Measurements from ENCODE around the gene SLC25A11.

The SLC25A11 gene

DNA sequence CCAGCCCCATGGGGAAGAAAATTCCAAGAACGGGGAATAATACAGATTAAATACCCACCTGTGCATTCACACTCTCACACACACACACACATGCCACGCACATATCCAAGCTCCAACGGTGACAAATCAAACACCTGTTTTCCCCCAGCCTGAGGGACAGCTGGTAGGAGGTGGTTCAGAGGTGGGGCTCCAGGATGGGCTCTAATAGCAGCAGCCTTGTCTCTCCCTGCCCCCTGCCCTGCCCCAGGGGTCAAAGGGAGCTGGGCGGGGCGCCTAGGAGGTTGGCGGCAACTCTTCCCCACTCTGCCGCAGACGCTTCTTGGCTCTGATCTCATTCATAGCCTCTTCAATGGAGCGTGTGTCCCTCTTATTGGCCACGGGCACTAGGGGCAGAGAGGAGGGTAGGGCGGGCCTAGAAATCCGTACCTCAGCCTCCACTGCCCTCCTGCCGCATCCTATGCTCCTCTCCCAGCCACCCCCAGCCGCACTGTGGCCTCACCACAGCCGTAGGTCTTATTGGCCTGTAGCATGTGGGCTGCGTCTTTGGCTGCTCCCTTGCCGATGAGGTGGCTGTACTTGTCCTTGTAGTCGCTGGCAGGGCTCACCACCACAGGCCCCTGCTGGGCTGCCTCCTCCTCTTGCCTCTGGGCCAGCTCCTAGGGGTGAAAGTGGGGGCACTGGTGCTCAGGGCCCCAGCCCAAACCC lies 19.6 kb upstream of the SLC25A11 start:
- ChIA-PET CTCF (no interaction called here), POLR2A (interaction anchor here (1.3 kb wide), 1 partner anchor 19 kb away, joined by 4 read pairs; the partner anchor contains the start of genes RNF167 and SLC25A11)
- no peak for DNase-seq (ENCODE audit: low read depth, low spot score)
- TF ChIP-seq, protein P1, sequence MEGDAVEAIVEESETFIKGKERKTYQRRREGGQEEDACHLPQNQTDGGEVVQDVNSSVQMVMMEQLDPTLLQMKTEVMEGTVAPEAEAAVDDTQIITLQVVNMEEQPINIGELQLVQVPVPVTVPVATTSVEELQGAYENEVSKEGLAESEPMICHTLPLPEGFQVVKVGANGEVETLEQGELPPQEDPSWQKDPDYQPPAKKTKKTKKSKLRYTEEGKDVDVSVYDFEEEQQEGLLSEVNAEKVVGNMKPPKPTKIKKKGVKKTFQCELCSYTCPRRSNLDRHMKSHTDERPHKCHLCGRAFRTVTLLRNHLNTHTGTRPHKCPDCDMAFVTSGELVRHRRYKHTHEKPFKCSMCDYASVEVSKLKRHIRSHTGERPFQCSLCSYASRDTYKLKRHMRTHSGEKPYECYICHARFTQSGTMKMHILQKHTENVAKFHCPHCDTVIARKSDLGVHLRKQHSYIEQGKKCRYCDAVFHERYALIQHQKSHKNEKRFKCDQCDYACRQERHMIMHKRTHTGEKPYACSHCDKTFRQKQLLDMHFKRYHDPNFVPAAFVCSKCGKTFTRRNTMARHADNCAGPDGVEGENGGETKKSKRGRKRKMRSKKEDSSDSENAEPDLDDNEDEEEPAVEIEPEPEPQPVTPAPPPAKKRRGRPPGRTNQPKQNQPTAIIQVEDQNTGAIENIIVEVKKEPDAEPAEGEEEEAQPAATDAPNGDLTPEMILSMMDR (IDR thresholded peaks at IDR 0.05; ENCODE audit: insufficient read depth, low read length, missing control alignments), result no peak
- no peak overlapping the region for H3K4me3 ChIP-seq (ENCODE audit: low read depth, low read length)

DNA sequence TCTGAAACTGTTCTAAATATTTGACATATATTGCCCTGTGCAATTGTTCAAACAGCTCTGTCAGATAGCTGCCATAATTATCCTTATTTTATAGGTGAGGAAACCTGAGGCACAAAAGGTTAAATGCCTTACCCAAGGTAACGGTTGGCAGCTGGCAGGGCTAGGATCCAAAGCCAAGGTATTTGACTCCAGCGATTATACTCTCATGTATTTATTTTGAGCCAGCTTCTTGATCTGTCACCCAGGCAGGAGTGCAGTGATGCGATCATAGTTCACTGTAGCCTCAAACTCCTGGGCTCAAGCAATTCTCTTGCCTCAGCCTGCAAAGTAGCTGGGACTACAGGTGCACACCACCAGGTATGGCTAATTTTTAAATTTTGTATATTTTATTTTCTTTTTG lies 18.3 kb upstream of the SLC25A11 start:
- ChIA-PET POLR2A (interaction anchor here (1.6 to 2.0 kb wide), 2 partner anchors 9 kb away, joined by 5 to 9 read pairs; partner anchors contain the start of genes PFN1 and SPAG7), CTCF (interaction anchor here (1.1 kb wide), 1 partner anchor 23 kb away, joined by 3 read pairs; no protein-coding TSS in a partner anchor)
- H3K4me3 ChIP-seq (ENCODE audit: low read depth, low read length), result no peak overlapping the region
- TF ChIP-seq, protein P1 (IDR thresholded peaks at IDR 0.05; ENCODE audit: insufficient read depth, low read length, missing control alignments), result no peak
- no peak for DNase-seq (ENCODE audit: low read depth, low spot score)

DNA sequence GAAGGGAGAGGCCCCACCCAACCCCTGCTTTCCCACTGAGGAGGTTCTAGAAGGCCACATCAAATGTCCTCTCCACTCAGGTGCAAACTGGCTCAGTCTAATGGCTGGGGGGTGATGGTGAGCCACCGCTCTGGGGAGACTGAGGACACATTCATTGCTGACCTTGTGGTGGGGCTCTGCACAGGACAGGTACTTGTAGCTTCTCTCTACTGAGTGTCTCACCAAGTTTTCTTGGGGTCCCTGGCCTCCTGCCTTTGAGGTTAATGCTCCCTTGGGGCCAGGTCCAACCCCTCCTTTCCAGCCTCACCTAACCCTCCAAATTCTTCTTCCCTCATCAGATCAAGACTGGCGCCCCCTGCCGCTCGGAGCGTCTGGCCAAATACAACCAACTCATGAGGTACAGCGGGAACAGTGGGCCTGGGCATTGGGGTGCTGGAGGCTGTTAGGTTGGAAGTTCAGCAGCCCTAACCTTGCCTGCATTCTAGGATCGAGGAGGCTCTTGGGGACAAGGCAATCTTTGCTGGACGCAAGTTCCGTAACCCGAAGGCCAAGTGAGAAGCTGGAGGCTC lies 16.7 kb upstream of the SLC25A11 start:
- no peak for DNase-seq (ENCODE audit: low read depth, low spot score)
- ChIA-PET CTCF (interaction anchor here (1.1 to 2.8 kb wide), 2 partner anchors 10 to 24 kb away, joined by 3 to 16 read pairs; partner anchors contain the start of gene SPAG7), POLR2A (interaction anchor here (1.6 to 2.0 kb wide), 2 partner anchors 8 to 10 kb away, joined by 5 to 9 read pairs; partner anchors contain the start of genes PFN1 and SPAG7)
- TF ChIP-seq, protein P1 (IDR thresholded peaks at IDR 0.05; ENCODE audit: insufficient read depth, low read length, missing control alignments), result no peak
- H3K4me3 ChIP-seq (ENCODE audit: low read depth, low read length), result no peak overlapping the region

DNA sequence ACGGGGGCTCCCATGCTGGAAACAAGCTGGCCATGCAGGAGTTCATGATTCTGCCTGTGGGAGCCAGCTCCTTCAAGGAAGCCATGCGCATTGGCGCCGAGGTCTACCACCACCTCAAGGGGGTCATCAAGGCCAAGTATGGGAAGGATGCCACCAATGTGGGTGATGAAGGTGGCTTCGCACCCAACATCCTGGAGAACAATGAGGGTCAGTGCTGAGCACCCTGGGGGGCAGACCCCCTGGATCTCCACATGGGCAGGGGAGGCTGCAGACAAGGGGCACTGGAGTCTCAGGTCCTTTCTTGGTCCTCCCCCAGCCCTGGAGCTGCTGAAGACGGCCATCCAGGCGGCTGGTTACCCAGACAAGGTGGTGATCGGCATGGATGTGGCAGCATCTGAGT lies 15.2 kb upstream of the SLC25A11 start:
- ChIA-PET CTCF (interaction anchor here (0.8 to 2.8 kb wide), 3 partner anchors 11 to 46 kb away, joined by 3 to 16 read pairs (median 3); partner anchors contain the start of gene SPAG7), POLR2A (interaction anchor here (1.2 to 6.6 kb wide), 2 partner anchors 8 to 10 kb away, joined by 3 to 112 read pairs; partner anchors contain the start of gene SPAG7)
- TF ChIP-seq, protein P1 (IDR thresholded peaks at IDR 0.05; ENCODE audit: insufficient read depth, low read length, missing control alignments), result no peak
- H3K4me3 ChIP-seq (ENCODE audit: low read depth, low read length), result no peak overlapping the region
- no peak for DNase-seq (ENCODE audit: low read depth, low spot score)

DNA sequence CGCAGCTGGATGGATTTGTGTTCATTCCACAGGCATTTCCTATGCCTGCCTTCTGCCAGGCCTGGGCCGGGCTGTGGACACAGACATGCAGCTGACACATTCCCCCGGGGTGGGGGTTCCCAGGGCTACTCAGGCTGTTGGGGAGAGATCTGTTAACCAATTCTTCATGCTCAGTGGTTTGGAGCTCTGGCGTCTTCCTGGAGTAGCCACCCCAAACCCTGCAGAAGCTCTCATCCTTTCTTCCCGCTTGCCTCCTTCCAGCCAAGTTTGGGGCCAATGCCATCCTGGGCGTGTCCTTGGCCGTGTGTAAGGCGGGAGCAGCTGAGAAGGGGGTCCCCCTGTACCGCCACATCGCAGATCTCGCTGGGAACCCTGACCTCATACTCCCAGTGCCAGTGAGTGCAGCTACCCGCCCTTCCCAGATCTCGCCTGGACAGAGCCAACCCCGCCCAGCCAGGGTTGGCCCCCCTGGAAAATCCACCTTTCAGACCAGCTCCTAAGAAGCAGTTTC lies 13.7 kb upstream of the SLC25A11 start:
- POLR2A ChIA-PET, result interaction anchor here (0.5 to 6.6 kb wide), 4 partner anchors 11 to 26 kb away, joined by 3 to 112 read pairs (median 26); partner anchors contain the start of genes RNF167, SLC25A11 and SPAG7

More for the DNA sequence above, 13.7 kb upstream of the SLC25A11 start:
- CTCF ChIA-PET, result interaction anchor here (1.0 to 2.2 kb wide), 3 partner anchors 10 to 33 kb away, joined by 4 to 8 read pairs (median 4); no protein-coding TSS in a partner anchor
- no peak for DNase-seq (ENCODE audit: low read depth, low spot score)
- TF ChIP-seq, protein P1 (IDR thresholded peaks at IDR 0.05; ENCODE audit: insufficient read depth, low read length, missing control alignments), result no peak
- no peak overlapping the region for H3K4me3 ChIP-seq (ENCODE audit: low read depth, low read length)
